ENCODE data around the gene TMEM59.
"Not testable (repeated sequence)": the region's sequence is repeated elsewhere in the genome, so short reads cannot be mapped to it uniquely, and the experiment has no call there.

Gene TMEM59

DNA sequence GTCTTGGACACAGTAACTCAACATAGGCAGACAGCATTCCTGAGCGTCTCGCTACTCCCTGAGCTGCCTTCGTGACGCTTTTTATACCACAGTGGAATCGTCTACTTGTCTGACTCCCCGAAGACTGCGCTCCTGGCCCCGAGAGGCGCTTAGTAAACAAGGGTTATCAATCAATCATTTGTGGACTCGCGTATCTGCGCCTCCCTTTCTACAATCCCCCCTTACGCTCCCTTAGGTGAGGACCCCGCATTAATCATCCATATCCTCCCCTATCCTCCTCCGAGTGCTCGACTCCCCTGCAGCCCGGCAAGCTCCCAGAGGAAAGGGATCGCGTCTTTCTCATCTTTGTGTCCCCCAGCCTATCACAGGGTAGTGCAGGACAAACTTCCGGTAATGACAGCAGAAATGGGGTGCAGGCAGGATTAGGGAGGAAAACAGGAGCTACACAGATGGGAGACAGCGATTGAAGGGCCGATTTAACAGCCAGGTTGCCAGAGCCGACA, 522 bp downstream of the TMEM59 start:
- peak in 3 of 5 experiments; percentile 19 to 58 (median 27) for DNase-seq

DNA sequence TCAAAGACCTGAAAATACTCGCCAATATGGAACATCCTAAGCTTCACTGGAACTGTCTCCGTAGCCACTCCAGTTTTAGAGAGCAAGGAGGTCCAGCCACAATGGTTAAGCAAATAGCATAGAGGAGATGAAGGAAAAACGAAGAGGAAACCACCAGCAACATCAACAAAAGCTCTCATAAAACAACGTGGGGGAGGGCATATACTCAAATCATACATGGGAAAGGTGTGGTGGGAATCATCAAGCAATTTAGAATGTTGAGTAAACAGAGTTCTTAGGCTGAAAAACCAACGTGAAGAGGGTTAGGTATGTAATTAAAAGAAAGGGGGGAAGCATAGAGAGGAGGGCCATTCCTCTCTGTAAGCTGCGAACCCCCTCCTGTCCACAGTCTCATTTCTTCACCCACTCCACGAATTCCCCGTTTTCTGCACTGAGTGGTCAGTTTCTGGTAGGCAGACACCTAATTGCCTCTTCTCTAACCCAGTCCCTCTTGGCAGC, 1.0 kb downstream of the TMEM59 start:
- DNase-seq = no peak

GRCh38 chr1:54050435-54050834, 2.6 kb downstream of the TMEM59 start:
- not testable (repeated sequence) for DNase-seq

DNA sequence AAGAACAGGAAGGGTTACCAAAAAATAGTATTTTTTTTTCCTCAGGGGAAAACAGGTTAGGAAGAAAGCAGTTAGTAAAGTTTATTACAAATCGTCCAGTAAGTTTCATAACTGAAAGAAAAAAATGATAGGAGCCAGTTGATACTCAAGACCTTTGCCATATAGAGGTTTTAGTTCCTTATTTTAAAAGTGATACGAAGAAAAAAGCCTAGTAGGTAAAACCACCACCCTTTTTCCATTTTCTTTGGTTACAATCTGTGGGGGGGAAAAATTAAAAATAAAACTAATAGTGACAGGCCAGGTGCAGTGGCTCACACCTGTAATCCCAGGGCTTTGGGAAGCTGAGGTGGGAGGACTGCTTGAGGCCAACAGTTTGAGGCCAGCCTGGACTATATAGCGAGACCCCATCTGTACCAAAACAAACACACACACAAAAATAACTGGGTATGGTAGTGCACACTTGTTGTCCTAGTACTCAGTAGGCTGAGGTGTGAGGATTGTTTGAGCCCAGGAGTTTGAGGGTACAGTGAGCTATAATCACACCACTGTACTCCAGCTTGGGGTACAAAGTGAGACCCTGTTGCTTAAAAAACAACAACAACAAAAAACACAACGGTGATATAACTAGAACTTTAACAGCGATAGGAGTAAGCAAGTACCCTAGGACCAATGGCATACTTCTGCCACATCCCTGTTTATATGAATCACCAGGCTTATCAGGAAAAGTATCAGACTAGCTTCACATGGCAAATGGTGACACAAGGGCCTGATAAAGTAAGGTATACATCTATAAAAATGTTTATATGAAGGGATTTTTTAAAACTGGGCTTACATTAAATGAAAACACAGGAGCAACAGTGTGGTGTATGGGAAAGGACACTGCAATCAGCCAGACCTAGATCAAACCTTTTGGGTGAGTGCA, 5.4 kb downstream of the TMEM59 start:
- no peak for DNase-seq

- no peak for DNase-seq
These were observed 6.2 kb downstream of the TMEM59 start for GRCh38 chr1:54046671-54047383.

DNA sequence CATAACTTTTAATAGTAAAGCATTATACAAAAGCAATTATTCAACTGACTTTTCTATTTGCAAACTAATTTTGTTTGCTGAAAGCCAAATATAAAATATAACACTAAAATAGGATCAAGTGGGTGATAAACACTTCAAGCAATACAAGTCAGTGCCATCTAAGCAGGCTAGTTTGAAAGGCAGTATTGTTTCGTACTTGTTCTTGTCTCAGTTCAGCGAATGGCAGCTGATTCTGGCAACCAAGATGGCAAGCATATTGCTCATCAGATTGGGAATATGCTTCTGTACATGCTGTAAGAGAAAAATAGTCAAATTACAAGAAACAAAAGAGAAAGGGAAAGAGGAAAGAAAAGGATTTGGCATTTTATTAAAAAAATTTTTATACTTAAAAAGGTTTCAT, 7.5 kb downstream of the TMEM59 start:
- DNase-seq = no peak

DNA sequence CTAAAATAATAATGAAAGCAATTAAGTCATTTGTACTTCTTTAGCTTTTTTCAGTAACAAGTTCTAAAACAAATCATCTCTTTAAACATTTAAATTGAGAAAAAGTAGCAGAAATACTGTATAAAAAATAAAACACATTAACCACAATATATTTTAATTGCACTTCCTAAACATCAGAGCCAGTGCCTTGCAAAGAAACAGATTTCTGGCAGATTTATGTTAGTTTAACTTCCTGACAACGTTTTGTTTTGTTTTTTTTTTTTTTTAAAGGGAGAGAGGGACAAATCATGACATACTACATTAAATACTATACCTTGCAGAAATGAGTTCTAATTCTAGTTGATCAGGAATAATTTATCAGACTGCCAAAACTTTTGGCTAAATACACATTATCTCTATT, 11.2 kb downstream of the TMEM59 start:
- no peak for DNase-seq

DNA sequence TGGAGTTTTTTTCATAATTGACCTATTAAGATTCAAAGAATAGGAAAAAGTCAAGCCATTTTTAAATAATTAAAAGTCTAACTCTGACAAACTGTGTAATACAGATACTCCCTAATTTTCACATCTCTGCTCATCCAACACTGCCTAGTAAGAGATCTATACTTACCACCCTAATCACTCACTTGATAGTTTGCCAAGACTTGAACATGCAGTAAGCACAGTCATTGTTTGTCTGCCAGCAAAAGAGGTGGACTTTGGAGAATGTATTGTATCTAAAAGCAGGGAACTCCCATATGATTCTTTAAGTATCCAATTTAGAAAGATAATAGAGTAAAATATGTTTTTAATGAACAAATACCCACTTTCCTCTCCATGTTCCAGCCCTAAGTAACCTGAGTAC, 15.5 kb downstream of the TMEM59 start:
- DNase-seq = no peak

DNA sequence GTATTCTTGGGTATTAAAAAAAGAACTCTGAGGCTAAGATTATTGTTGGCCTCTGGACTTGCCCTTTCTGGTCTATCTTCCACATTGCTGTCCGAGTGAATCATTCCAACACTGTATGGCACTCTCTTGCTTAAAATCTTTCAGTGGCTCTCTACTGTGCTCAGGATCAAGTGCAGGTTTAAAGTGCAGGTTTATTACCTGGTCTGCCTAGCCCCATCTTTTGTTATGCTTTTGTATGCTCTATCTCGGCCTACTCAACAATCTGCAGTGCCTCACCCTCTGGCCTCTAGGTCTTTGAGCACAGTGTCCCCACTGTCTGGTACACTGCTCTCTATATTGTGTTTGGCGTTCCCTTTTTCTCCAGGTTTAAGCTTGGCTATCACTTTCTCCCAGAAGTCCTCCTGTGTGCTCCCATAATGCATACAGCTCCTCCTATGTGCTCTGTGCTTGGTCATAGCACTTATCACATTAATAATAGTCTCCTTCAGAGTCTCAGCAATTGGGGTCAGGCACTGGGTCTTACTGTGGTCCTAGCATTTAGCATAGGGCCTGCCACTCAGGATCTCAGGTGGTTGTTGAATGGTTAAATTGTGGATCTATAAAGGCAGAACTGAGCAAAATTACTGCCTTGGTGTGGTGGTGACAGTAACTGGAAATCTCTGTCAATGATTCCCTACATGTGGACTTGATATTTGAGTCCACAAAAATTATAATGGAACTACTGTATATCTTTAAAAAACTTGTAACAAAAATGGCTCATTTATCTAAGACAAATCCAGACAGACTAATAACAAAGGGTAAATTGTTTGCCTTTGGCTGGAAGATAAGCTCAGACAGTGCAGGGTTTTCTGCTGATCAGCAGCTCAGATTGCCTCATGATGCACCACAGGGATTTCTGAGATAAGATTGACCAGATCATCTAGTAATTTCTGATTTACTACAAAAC, 24.4 kb downstream of the TMEM59 start:
- no peak for DNase-seq

DNA sequence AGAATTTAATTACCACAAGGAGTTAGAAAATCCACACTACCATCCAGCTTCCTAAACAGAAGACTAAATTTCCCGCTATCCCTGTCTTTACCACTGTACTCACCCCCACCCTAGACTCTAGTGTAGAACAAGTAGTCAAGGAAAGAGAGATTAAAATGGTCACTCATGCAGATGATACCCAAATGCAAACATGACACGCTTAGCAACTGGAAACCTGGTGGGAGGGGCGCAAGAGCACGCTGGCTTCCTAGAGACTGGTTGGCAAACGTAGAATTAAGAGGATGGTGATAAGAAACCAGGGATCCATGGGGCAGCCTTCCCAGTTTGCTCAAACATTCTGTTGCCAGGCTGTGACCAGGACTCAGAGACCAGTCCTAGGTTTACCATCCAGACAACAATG, 25.2 kb downstream of the TMEM59 start:
- DNase-seq = no peak

DNA sequence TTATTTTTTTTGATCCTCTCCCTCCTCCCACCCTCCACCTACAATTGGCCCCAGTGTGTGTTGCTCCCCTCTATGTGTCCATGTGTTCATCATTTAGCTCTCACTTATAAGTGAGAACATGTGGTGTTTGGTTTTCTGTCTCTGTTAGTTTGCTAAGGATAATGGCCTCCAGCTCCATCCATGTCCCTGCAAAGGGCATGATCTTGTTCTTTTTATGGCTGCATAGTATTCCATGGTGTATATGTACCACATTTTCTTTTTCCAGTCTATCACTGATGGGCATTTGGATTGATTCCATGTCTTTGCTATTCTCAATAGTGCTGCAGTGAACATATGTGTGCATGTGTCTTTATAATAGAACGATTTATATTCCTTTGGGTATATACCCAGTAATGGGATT, 28.2 kb downstream of the TMEM59 start:
- not testable (repeated sequence) for DNase-seq

DNA sequence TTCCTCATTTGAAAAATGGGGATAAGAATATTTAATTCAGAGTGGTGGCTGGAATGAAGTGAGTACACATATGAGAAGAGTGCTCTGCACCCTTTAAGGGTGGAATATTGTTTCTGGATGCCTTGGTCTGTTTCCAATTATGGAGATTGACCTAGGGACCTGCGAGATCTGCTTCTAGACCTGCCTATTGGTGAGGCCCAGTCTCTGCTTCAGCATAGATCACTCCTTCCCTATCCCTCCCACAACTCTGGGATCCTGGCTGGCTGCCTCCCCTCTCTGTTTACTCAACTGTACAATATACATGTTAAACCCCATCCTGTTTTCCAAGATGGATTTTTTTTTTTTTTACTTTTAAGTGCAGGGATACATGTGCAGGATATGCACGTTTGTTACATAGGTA, 28.6 kb downstream of the TMEM59 start:
- no peak for DNase-seq

GRCh38 chr1:54019562-54020176, 33.3 kb downstream of the TMEM59 start:
- not testable (repeated sequence) for DNase-seq

- no peak for DNase-seq
These were observed 34.4 kb downstream of the TMEM59 start for GRCh38 chr1:54018635-54019034.

- DNase-seq = no peak
These were observed 35.0 kb downstream of the TMEM59 start, which contains the start of gene LDLRAD1 for GRCh38 chr1:54017979-54018378. LDLRAD1 (minus strand) TSS chr1:54018186; CDS start chr1:54018112, 74 bp downstream.

DNA sequence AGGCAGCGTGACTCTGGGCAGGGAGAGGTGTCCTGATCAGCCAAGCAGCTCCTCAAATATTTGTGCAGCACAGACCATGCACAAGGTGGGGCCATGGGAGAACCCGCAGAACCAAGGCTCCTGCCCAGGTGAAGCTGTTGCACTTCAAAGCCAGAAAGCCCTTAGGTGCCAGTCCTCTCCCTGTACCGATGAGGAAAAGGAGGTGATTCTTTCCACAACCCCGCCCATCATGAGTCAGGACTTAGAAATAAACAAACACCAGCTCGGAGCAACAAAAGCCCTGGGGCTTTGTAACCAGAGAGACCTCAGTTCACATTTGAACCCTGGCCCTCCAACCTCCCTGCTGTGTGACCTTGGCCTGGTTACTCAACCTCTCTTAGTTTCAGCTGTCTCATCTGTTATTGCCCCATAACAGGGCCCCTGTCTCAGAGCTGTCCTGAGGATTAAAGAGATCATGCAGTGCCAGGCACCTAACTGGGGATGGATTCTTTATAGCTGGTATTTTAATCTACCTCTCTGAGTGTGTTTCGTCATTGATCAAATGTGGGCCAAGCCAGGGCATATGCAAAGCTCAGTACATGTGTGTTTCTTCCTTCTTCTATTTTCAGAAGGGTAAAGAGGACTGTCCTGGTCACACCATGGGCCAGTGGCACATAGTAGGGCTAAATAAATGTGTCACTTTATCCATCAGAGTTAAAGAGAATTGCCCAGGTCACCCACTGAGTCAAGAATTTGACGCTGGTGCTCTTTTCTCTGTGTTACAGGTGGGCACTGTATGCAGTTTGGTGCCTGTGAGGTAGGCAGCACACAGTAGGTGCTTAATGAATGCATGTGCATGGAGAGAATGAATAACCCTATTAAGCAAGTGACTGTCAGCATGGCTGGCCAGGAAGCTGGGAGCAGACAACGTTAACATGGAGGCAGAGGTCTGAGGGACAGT, 36.4 kb downstream of the TMEM59 start:
- DNase-seq = no peak

DNA sequence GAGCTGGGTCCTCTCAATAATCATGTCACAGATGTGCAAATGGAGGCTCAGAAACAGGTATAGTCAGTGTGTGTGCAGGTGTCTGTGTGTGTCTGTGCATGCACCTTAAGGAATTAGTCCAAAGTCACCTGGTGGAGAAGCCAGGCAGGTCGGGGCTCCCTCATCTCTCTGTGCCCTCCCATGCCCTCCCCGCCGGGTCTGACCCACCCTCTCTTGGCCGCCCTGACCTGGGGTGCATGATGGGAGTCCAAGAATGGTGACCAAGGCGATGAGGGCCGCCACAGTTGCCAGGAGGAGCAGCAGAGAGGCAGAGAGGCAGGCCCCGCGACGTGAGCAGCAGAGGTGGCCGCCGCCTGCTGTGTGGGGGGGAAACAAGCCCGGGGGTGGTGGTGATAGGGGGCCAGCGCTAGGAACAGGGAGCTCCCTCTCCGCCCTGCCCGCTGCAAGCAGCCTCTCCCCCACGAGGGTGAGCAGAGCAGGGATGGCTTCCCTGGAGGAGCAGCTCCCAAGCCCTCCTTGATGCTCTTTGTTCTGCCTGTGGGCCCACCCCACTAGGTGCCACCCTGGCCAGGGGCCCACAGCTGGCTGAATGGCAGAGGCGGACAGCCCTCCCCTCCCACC, 38.9 kb downstream of the TMEM59 start:
- DNase-seq = no peak

DNA sequence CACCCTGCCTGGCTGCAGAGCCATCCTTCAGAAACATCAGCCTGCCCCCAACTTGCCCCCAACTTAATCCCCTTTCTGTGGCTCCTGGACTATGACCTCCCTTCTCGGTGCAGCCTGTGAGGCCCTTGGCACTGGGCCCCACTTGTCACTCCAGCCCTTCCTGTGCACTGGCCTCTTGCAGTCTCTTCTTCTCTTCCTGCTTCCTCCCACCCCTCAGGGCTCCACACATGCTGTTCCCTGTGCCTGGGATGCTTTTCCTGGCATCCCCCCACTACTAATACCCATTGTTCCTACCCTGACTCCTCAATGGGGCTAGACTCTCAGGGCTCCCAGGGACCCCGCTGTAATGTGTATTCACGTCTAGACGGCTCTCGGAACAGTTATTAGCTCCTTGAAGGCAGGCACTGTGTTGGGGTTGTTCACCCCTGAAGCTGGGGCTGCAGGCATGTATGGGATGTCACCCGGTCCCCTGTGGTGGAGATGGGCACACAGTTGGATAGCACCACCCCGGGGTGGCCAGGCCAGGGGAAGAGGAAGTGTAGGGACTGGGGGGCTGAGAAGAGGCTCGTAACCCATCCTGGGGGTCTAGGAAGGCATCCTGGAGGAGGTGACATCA, 39.5 kb downstream of the TMEM59 start:
- DNase-seq = no peak

GRCh38 chr1:54012863-54013262, 40.1 kb downstream of the TMEM59 start:
- DNase-seq = no peak

GRCh38 chr1:54012008-54012325, 41.0 kb downstream of the TMEM59 start:
- DNase-seq = no peak

Measured in T-helper 2 cell (primary cell).